K562 (cell line): Measurements from ENCODE around the gene CDCP1. TPM values are rescaled to one million over a fixed set of nuclear protein-coding genes. Genes with fewer than 3 reads are reported as not detected.

Experiments
- DACH1 ChIP-seq: fragments of 450-650 bp; IDR thresholded peaks from 2 replicates; pipeline ENCODE4 v1.6.1; 2018; ENCODE audit not compliant: partially characterized antibody
- HOXB6 ChIP-seq: fragments of 250-450 bp; sonication (Bioruptor Pico); IDR thresholded peaks from 2 replicates; pipeline ENCODE4 v1.5.1; 2022; ENCODE audit warnings: mild to moderate bottlenecking, borderline replicate concordance
- L3MBTL2 ChIP-seq: fragments of 450-650 bp; IDR thresholded peaks from 2 replicates; pipeline ENCODE4 v1.6.1; 2016; ENCODE audit warnings: mild to moderate bottlenecking, moderate library complexity
- RUNX1 ChIP-seq: sonication (generic); IDR thresholded peaks from 2 replicates; pipeline ENCODE4 v1.6.1; 2016; ENCODE audit warnings: antibody characterized with exemption, low read depth
- SAFB2 ChIP-seq: fragments of 200-400 bp; formaldehyde crosslinking; IDR thresholded peaks from 2 replicates; pipeline ENCODE4 v1.6.1; 2018; ENCODE audit warnings: borderline replicate concordance, low read length, low read depth, moderate library complexity; ENCODE audit not compliant: severe bottlenecking
- SMC3 ChIP-seq: conservative IDR thresholded peaks from 2 replicates; pipeline ENCODE4 v1.6.1; 2011; ENCODE audit warnings: low read depth, low read length, improper control_type of control experiment; ENCODE audit not compliant: insufficient read depth
- TCF7L2 ChIP-seq: fragments of 150-350 bp; IDR thresholded peaks from 2 replicates; pipeline ENCODE4 v1.6.1; 2016; ENCODE audit warnings: low read depth, mild to moderate bottlenecking, low read length, moderate library complexity
- TEAD1 ChIP-seq, 2 experiments: fragments of 450-650 bp in 1 of 2; sonication (generic) in 1 of 2; formaldehyde crosslinking; IDR thresholded peaks; 2 replicates each; pipeline versions ENCODE4 v1.4.0 to v1.8.0; 2020 to 2022; ENCODE audit warnings: mild to moderate bottlenecking in 2 of 2, missing genetic modification reagents in 1 of 2
- ZBED1 ChIP-seq: IDR thresholded peaks from 2 replicates; pipeline ENCODE4 v1.6.1; 2014
- ZNF75A ChIP-seq: fragments of 450-650 bp; formaldehyde crosslinking; IDR thresholded peaks from 2 replicates; pipeline ENCODE4 v1.4.0; 2020; ENCODE audit warnings: mild to moderate bottlenecking
- polyA plus RNA-seq, 8 experiments: library from polyadenylated mRNA; depleted of rRNA in 4 of 8; stranded (reverse) in 5 of 8; unstranded in 3 of 8; fragments of >200 nt; fragmentation: Nextera tagmentation in 2 of 8; fragmentation: Illumina TruSeq in 1 of 8; extraction: Ambion mirVana in 2 of 8; extraction: Trizol in 1 of 8; gene quantifications; 2 replicates each; pipeline versions ENCODE4 v1.2.1 to v1.2.3, GENCODE V29; 2011 to 2014; ENCODE audit warnings: inconsistent platforms in 1 of 8, missing spikeins in 1 of 8
- total RNA-seq, 7 experiments: library from RNA; depleted of rRNA in 6 of 7; stranded (reverse); fragments of >200 nt in 6 of 7; fragmentation: Illumina TruSeq in 2 of 7; extraction: Trizol in 2 of 7; gene quantifications; 2 replicates each; pipeline versions ENCODE4 v1.2.1 to v1.2.3, GENCODE V29; 2011 to 2021; ENCODE audit warnings: low replicate concordance in 1 of 7
- TF ChIP-seq, protein P1 (sequence below): fragments of 450-650 bp; IDR thresholded peaks from 2 replicates; pipeline ENCODE4 v1.6.1; 2018; ENCODE audit warnings: mild to moderate bottlenecking, low read depth; ENCODE audit not compliant: partially characterized antibody
- TF ChIP-seq, protein P2 (sequence below): sonication (generic); formaldehyde crosslinking; IDR thresholded peaks from 2 replicates; pipeline ENCODE4 v1.8.0; 2023; ENCODE audit warnings: missing genetic modification reagents, mild to moderate bottlenecking, borderline replicate concordance
- TF ChIP-seq, protein P3 (sequence below): sonication (generic); formaldehyde crosslinking; IDR thresholded peaks from 2 replicates; pipeline ENCODE4 v1.8.1; 2023; ENCODE audit warnings: missing genetic modification reagents, mild to moderate bottlenecking, borderline replicate concordance
- TF ChIP-seq, protein P4 (sequence below): sonication (generic); formaldehyde crosslinking; IDR thresholded peaks from 2 replicates; pipeline ENCODE4 v1.8.1; 2023; ENCODE audit warnings: mild to moderate bottlenecking, missing genetic modification reagents

CDCP1 gene
- total and polyA plus RNA-seq, 9 of the 15 experiments (the other 6 are each of a cell fraction or from before 2014, with no cell fraction given): 3.9 to 16.4 (median 5.2) TPM

- TF ChIP-seq HOXB6 (no peak), SAFB2 (no peak), TEAD1 (CRISPR knock-in tag; IDR thresholded peaks at IDR 0.05) (no peak), SMC3 (no peak), TCF7L2 (no peak), ZBED1 (no peak), L3MBTL2 (peak; percentile 71), RUNX1 (no peak), ZNF75A (no peak), DACH1 (no peak)
- TF ChIP-seq, protein P1, sequence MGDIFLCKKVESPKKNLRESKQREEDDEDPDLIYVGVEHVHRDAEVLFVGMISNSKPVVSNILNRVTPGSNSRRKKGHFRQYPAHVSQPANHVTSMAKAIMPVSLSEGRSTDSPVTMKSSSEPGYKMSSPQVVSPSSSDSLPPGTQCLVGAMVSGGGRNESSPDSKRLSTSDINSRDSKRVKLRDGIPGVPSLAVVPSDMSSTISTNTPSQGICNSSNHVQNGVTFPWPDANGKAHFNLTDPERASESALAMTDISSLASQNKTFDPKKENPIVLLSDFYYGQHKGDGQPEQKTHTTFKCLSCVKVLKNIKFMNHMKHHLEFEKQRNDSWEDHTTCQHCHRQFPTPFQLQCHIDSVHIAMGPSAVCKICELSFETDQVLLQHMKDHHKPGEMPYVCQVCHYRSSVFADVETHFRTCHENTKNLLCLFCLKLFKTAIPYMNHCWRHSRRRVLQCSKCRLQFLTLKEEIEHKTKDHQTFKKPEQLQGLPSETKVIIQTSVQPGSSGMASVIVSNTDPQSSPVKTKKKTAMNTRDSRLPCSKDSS: no peak
- TF ChIP-seq, protein P2, sequence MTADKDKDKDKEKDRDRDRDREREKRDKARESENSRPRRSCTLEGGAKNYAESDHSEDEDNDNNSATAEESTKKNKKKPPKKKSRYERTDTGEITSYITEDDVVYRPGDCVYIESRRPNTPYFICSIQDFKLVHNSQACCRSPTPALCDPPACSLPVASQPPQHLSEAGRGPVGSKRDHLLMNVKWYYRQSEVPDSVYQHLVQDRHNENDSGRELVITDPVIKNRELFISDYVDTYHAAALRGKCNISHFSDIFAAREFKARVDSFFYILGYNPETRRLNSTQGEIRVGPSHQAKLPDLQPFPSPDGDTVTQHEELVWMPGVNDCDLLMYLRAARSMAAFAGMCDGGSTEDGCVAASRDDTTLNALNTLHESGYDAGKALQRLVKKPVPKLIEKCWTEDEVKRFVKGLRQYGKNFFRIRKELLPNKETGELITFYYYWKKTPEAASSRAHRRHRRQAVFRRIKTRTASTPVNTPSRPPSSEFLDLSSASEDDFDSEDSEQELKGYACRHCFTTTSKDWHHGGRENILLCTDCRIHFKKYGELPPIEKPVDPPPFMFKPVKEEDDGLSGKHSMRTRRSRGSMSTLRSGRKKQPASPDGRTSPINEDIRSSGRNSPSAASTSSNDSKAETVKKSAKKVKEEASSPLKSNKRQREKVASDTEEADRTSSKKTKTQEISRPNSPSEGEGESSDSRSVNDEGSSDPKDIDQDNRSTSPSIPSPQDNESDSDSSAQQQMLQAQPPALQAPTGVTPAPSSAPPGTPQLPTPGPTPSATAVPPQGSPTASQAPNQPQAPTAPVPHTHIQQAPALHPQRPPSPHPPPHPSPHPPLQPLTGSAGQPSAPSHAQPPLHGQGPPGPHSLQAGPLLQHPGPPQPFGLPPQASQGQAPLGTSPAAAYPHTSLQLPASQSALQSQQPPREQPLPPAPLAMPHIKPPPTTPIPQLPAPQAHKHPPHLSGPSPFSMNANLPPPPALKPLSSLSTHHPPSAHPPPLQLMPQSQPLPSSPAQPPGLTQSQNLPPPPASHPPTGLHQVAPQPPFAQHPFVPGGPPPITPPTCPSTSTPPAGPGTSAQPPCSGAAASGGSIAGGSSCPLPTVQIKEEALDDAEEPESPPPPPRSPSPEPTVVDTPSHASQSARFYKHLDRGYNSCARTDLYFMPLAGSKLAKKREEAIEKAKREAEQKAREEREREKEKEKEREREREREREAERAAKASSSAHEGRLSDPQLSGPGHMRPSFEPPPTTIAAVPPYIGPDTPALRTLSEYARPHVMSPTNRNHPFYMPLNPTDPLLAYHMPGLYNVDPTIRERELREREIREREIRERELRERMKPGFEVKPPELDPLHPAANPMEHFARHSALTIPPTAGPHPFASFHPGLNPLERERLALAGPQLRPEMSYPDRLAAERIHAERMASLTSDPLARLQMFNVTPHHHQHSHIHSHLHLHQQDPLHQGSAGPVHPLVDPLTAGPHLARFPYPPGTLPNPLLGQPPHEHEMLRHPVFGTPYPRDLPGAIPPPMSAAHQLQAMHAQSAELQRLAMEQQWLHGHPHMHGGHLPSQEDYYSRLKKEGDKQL (CRISPR knock-in tag): no peak
- TF ChIP-seq, protein P3, sequence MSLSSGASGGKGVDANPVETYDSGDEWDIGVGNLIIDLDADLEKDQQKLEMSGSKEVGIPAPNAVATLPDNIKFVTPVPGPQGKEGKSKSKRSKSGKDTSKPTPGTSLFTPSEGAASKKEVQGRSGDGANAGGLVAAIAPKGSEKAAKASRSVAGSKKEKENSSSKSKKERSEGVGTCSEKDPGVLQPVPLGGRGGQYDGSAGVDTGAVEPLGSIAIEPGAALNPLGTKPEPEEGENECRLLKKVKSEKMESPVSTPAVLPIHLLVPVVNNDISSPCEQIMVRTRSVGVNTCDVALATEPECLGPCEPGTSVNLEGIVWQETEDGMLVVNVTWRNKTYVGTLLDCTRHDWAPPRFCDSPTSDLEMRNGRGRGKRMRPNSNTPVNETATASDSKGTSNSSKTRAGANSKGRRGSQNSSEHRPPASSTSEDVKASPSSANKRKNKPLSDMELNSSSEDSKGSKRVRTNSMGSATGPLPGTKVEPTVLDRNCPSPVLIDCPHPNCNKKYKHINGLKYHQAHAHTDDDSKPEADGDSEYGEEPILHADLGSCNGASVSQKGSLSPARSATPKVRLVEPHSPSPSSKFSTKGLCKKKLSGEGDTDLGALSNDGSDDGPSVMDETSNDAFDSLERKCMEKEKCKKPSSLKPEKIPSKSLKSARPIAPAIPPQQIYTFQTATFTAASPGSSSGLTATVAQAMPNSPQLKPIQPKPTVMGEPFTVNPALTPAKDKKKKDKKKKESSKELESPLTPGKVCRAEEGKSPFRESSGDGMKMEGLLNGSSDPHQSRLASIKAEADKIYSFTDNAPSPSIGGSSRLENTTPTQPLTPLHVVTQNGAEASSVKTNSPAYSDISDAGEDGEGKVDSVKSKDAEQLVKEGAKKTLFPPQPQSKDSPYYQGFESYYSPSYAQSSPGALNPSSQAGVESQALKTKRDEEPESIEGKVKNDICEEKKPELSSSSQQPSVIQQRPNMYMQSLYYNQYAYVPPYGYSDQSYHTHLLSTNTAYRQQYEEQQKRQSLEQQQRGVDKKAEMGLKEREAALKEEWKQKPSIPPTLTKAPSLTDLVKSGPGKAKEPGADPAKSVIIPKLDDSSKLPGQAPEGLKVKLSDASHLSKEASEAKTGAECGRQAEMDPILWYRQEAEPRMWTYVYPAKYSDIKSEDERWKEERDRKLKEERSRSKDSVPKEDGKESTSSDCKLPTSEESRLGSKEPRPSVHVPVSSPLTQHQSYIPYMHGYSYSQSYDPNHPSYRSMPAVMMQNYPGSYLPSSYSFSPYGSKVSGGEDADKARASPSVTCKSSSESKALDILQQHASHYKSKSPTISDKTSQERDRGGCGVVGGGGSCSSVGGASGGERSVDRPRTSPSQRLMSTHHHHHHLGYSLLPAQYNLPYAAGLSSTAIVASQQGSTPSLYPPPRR: no peak
- TF ChIP-seq, protein P4, sequence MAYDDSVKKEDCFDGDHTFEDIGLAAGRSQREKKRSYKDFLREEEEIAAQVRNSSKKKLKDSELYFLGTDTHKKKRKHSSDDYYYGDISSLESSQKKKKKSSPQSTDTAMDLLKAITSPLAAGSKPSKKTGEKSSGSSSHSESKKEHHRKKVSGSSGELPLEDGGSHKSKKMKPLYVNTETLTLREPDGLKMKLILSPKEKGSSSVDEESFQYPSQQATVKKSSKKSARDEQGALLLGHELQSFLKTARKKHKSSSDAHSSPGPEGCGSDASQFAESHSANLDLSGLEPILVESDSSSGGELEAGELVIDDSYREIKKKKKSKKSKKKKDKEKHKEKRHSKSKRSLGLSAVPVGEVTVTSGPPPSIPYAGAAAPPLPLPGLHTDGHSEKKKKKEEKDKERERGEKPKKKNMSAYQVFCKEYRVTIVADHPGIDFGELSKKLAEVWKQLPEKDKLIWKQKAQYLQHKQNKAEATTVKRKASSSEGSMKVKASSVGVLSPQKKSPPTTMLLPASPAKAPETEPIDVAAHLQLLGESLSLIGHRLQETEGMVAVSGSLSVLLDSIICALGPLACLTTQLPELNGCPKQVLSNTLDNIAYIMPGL (CRISPR knock-in tag): no peak
These were observed 13.5 kb downstream of the CDCP1 start (continued) for GRCh38 chr3:45132568-45133211.
